HFF-Myc (cell line): Measurements from ENCODE around the gene NDUFB11.

ENCODE experiments used
- DNase-seq: peaks from one replicate; pipeline ENCODE4 v3.0.0-alpha.2; 2011; ENCODE audit warnings: low read depth; ENCODE audit errors: extremely low read depth
- H3K4me3 ChIP-seq: replicated peaks from 2 replicates; pipeline ENCODE4 v1.5.1; 2011; ENCODE audit warnings: low read depth, mild to moderate bottlenecking, control low read depth, low read length
- TF ChIP-seq, protein P1 (sequence below): IDR thresholded peaks from 2 replicates; pipeline ENCODE4 v1.5.1; 2012; ENCODE audit warnings: mild to moderate bottlenecking, low read depth, low read length, control low read depth; ENCODE audit errors: missing control alignments

The NDUFB11 gene

DNA sequence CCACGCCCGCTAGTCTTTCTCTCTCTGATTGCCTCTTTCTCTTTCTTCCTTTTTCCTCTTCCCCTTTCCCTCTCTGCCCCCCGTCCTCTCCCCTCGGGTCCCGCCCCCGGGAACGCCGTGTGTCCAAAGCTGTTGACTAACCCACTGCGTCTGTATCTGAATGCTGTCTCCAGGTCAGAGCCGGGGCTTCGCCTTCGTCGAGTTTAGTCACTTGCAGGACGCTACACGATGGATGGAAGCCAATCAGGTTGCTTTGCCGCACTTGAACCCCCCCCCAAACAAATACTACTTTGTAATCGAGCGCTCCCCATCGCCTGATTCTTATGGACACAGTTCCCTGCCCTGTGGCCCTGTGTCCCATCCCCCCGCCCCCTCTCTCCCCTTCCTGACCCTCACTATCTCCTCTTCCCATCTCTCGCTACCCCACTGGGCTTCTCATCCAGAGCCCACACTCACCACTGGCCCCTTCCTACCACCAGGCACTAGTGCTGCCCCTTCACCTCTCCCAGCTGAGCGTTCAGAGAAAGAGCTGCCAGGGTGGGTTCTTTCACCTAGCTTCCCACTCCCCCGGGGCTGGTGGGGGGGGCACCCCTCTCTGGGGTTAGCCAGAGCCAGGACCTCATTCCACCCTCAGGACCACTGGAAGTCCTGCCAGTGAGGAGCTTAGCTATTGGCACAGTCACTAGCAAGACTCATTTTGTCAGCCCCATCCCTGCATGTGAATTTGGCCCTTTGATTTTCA lies 30.5 kb upstream of the NDUFB11 start:
- no peak overlapping the region for H3K4me3 ChIP-seq
- TF ChIP-seq, protein P1, sequence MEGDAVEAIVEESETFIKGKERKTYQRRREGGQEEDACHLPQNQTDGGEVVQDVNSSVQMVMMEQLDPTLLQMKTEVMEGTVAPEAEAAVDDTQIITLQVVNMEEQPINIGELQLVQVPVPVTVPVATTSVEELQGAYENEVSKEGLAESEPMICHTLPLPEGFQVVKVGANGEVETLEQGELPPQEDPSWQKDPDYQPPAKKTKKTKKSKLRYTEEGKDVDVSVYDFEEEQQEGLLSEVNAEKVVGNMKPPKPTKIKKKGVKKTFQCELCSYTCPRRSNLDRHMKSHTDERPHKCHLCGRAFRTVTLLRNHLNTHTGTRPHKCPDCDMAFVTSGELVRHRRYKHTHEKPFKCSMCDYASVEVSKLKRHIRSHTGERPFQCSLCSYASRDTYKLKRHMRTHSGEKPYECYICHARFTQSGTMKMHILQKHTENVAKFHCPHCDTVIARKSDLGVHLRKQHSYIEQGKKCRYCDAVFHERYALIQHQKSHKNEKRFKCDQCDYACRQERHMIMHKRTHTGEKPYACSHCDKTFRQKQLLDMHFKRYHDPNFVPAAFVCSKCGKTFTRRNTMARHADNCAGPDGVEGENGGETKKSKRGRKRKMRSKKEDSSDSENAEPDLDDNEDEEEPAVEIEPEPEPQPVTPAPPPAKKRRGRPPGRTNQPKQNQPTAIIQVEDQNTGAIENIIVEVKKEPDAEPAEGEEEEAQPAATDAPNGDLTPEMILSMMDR: no peak

DNA sequence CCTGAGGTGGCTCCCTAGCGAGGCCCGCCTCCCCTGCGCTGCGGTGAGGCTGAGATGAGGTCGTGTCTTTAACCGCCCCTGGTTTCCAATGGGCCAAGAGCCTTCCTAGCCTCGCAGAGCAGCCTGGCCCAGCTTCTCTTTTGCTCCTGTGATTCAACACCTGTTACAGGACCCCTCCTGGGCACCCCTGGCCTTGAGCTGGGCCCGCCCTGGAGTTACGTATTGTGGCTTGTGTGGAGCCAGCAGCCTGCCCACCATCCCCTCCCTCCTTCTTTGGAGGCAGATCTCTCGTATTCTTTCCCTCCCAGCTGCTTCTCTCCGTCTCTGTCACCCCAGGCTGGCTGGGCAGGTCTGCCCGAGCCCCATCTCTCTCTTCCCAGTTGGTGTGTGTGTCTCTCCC lies 29.9 kb upstream of the NDUFB11 start:
- TF ChIP-seq, protein P1: no peak
- DNase-seq: no peak
- no peak overlapping the region for H3K4me3 ChIP-seq

More for the DNA sequence above, 30.5 kb upstream of the NDUFB11 start:
- DNase-seq: no peak

DNA sequence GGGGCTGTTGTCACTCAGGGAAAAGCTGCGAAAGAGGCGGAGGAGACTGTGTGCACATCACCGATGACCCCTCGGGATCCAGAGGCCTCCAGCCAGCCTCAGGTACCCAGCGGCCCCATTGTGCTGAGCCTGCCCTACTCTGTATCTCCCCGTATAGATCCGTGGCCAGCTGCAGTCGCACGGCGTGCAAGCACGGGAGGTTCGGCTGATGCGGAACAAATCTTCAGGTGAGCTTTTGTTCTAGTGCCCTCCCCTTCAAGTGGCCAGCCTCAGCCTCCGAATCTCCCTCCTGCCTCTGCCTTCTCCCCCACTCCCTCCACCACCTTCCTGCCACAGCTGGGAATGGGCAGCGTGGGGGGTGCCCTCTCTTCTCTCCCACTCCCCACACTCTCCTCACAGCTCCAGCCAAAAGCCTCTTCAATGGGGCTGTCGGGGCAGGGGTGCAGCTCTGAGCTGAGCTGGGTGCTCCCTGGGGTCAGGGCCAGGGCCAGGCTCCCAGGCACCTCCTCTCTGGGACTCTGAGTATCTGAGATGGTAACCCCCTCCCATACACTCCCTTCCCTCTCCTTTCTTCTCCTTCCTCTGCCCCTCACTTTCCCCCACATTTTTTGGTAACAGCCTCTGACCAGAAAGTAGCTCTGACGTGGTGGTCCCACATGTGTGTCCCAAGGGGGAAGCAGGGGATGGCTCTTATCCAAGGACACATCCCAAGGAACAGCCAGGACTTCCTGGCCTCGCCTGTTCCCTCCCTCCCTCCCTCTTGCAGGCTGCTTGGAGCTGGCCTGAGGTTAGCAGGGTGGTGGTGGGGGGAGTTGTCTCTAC lies 28.7 kb upstream of the NDUFB11 start:
- no peak for DNase-seq
- TF ChIP-seq, protein P1: no peak
- no peak overlapping the region for H3K4me3 ChIP-seq

DNA sequence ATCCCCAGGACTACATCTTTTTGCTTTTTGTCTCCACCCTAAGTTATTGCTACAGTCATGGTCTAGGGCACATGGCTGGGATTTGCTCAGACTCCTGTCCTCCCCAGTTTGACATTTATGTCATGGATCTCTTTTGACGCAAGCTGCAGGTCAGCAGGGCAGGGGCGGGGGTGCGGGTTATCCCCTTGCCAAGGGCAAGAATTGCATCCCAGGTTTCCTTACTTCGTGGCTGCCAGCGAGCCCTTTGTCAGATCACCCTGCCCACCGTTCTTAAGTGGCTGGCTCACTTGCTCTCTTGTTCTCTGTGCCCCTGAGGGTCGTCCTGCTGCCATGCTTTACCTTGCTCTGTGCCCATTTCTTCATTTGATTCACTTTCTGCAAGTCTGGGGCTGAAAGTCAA lies 28.0 kb upstream of the NDUFB11 start:
- H3K4me3 ChIP-seq: no peak overlapping the region
- TF ChIP-seq, protein P1: no peak
- no peak for DNase-seq

DNA sequence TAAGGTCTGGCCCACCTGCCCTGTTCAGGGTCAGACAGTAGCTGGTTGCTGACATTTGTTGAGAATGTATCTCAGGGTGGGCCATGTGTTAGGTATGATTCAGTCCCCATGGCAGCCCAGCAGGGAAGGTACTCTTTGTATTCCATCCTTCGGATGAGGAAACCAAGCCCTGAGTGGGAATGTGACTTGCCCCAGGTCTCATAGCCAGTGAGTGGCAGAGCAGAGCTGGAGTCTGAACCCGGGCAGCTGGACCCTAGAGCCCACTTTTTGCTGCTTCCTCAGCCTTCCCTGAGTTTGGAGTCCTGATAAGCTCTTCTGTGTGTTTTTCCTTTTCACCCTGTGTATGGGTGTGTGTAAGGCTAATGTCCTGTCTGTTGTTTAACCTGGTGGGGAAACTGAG lies 27.5 kb upstream of the NDUFB11 start:
- TF ChIP-seq, protein P1: no peak
- DNase-seq: no peak
- H3K4me3 ChIP-seq: no peak overlapping the region

DNA sequence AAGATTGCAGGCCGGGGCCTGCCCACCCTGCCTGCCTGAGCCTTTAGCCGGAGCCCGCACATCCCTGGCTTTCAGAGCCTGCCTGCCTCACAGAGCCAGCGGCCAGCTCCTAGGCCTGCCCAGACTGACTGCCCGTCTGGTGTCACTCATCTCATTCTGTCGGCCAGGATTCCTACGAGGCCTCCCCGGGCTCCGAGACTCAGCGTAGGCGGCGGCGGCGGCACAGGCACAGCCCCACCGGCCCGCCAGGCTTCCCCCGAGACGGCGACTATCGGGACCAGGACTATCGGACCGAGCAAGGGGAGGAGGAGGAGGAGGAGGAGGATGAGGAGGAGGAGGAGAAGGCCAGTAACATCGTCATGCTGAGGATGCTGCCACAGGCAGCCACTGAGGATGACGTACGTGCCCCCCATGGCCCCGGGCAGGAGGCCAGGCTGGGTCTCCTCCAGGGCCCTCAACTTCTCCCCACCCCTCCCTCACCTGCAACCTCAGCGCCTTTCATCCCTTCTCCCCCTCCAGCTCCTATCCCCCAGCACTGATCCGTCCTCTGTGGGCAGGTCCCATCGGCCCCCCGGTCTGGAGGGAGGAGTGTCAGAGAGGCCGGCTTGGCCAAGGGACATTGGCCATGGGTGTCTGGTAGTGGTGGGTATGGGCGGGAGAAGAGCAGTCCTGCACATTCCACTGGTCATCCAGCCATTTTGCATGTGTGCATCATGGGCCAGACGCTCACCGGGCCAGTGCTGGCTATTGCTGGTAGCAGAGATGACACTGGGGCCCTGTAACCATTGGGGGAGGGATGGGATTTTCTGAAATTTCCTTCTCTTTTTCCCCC lies 26.6 kb upstream of the NDUFB11 start:
- TF ChIP-seq, protein P1: no peak
- no peak overlapping the region for H3K4me3 ChIP-seq
- no peak for DNase-seq
